Neural cell (in vitro differentiated cells): ENCODE measurements around the gene SH3BP4. TPM values are rescaled to one million over a fixed set of nuclear protein-coding genes. Genes with fewer than 3 reads are reported as not detected.

ENCODE experiments used
- H2AFZ ChIP-seq: fragments of 200-600, 300-800 bp; sonication (generic), shearing (Covaris generic); 2 replicates; pipeline ENCODE4 v1.6.0; 2014; ENCODE audit warnings: low read depth, mild to moderate bottlenecking, antibody characterized with exemption, low read length, moderate library complexity
- H3F3A ChIP-seq: fragments of 200-600 bp; shearing (Covaris generic); 2 replicates; pipeline ENCODE4 v1.6.1; 2016; ENCODE audit warnings: mild to moderate bottlenecking, moderate library complexity, mixed read lengths, antibody characterized with exemption, low read length; ENCODE audit not compliant: insufficient read depth, poor library complexity, severe bottlenecking
- H3K27ac ChIP-seq: fragments of 200-600, 300-800 bp; sonication (generic), shearing (Covaris generic); 2 replicates; pipeline ENCODE4 v1.5.1; 2014; ENCODE audit warnings: mild to moderate bottlenecking, low read length, moderate library complexity
- H3K27me3 ChIP-seq: fragments of 300-800, 200-600 bp; sonication (generic), shearing (Covaris generic); 2 replicates; pipeline ENCODE4 v1.6.0; 2014; ENCODE audit warnings: mild to moderate bottlenecking, low read depth, low read length, moderate library complexity; ENCODE audit not compliant: insufficient read depth
- H3K36me3 ChIP-seq: fragments of 300-800, 200-600 bp; sonication (generic), shearing (Covaris generic); 2 replicates; pipeline ENCODE4 v1.5.1; 2014; ENCODE audit warnings: mild to moderate bottlenecking, antibody characterized with exemption, low read length, moderate library complexity; ENCODE audit not compliant: insufficient read depth
- H3K4me2 ChIP-seq: fragments of 300-800, 200-600 bp; sonication (generic), shearing (Covaris generic); 2 replicates; pipeline ENCODE4 v1.6.0; 2014; ENCODE audit warnings: mild to moderate bottlenecking, low read length
- H3K4me3 ChIP-seq: fragments of 300-800, 200-600 bp; sonication (generic), shearing (Covaris generic); 2 replicates; pipeline ENCODE4 v1.5.1; 2014; ENCODE audit warnings: mild to moderate bottlenecking, low read length, moderate library complexity
- H3K79me2 ChIP-seq: fragments of 200-600 bp; shearing (Covaris generic); replicated peaks from 2 replicates; pipeline ENCODE4 v1.6.0; 2014; ENCODE audit warnings: mild to moderate bottlenecking, low read length, moderate library complexity; ENCODE audit not compliant: insufficient read depth
- H3K9ac ChIP-seq: fragments of 300-800, 200-600 bp; sonication (generic), shearing (Covaris generic); 2 replicates; pipeline ENCODE4 v1.6.1; 2016; ENCODE audit warnings: mild to moderate bottlenecking, low read length, mixed read lengths
- H3K9me2 ChIP-seq: fragments of 200-600 bp; shearing (Covaris generic); 2 replicates; pipeline ENCODE4 v1.6.1; 2016; ENCODE audit warnings: mild to moderate bottlenecking, low read length, mixed read lengths; ENCODE audit not compliant: insufficient read depth
- H3K9me3 ChIP-seq: fragments of 200-600, 300-800 bp; sonication (generic), shearing (Covaris generic); 2 replicates; pipeline ENCODE4 v1.6.1; 2016; ENCODE audit warnings: mild to moderate bottlenecking, mixed run types, low read length, moderate library complexity, mixed read lengths
- H4K20me1 ChIP-seq: fragments of 200-600 bp; shearing (Covaris generic); 2 replicates; pipeline ENCODE4 v1.6.1; 2016; ENCODE audit warnings: mild to moderate bottlenecking, mixed run types; ENCODE audit not compliant: insufficient read depth
- EP300 ChIP-seq: fragments of 450-650 bp; conservative IDR thresholded peaks from 2 replicates; pipeline ENCODE4 v1.6.1; 2014; ENCODE audit warnings: antibody characterized with exemption, mild to moderate bottlenecking, moderate library complexity; ENCODE audit not compliant: poor library complexity, severe bottlenecking
- EZH2 ChIP-seq: fragments of 200-600, 300-800 bp; shearing (Covaris generic), sonication (generic); IDR thresholded peaks from 2 replicates; pipeline ENCODE4 v1.6.1; 2014; ENCODE audit warnings: antibody characterized with exemption, low read length, borderline replicate concordance, mild to moderate bottlenecking; ENCODE audit not compliant: insufficient read depth, poor library complexity, severe bottlenecking
- MXI1 ChIP-seq: fragments of 450-650 bp; conservative IDR thresholded peaks from 2 replicates; pipeline ENCODE4 v1.6.1; 2014; ENCODE audit warnings: antibody characterized with exemption, mild to moderate bottlenecking; ENCODE audit not compliant: poor library complexity, severe bottlenecking
- POLR2AphosphoS5 ChIP-seq: IDR thresholded peaks from 2 replicates; pipeline ENCODE4 v1.6.1; 2012
- RAD21 ChIP-seq: fragments of 450-650 bp; conservative IDR thresholded peaks from 2 replicates; pipeline ENCODE4 v1.6.1; 2014; ENCODE audit warnings: antibody characterized with exemption, mild to moderate bottlenecking, moderate library complexity
- SMC3 ChIP-seq: fragments of 450-650 bp; conservative IDR thresholded peaks from 2 replicates; pipeline ENCODE4 v1.6.1; 2014; ENCODE audit warnings: antibody characterized with exemption, mild to moderate bottlenecking, moderate library complexity; ENCODE audit not compliant: poor library complexity
- TAF1 ChIP-seq: IDR thresholded peaks from 2 replicates; pipeline ENCODE4 v1.6.1; 2012; ENCODE audit warnings: low read depth
- polyA plus RNA-seq: library from polyadenylated mRNA; depleted of rRNA; stranded (reverse); fragments of >200 nt; gene quantifications from 2 replicates; pipeline ENCODE4 v1.2.3, GENCODE V29; 2014
- TF ChIP-seq, protein P1 (sequence below): fragments of 450-650 bp; IDR thresholded peaks from 2 replicates; pipeline ENCODE4 v1.5.1; 2014; ENCODE audit warnings: antibody characterized with exemption, mild to moderate bottlenecking, moderate library complexity; ENCODE audit not compliant: poor library complexity, severe bottlenecking
- TF ChIP-seq, protein P2 (sequence below): IDR thresholded peaks from 2 replicates; pipeline ENCODE4 v1.6.1; 2012; ENCODE audit warnings: borderline replicate concordance

Gene SH3BP4
- polyA plus RNA-seq, 1 donor from 2014 or later, result 3.3 TPM

DNA sequence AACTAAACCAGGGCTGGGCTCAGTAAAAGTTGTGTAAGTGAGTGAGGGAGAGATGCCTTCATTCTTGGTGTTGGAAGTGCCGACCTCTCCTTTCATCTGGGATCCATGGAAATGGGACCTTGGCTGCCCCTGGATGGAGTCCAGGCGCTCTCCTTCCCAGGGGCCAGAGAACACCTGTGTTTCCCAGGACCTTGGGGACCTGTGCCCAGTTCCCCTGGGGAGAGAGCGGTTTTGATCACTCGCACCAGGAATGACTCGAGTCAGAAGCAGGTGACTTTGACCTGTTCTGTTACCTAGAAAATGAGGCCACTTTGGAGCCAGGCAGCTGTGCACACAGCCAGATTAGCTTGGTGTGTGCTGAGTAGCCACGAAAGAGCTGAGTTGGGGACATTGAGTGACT lies 97.3 kb downstream of the SH3BP4 start:
- Histone ChIP-seq H3F3A (no peaks in the 10 kb centered on the region), H4K20me1 (no peaks in the 10 kb centered on the region), H2AFZ (no peak overlapping the region), H3K27ac (no peak overlapping the region), H3K4me3 (no peak overlapping the region), H3K9me3 (no peaks in the 10 kb centered on the region), H3K36me3 (no peaks in the 10 kb centered on the region), H3K9me2 (no peaks in the 10 kb centered on the region), H3K4me2 (no peak overlapping the region), H3K79me2 (no peaks in the 10 kb centered on the region), H3K9ac (no peak overlapping the region), H3K27me3 (no peaks in the 10 kb centered on the region)
- TF ChIP-seq RAD21 (no peak), TAF1 (no peak), EP300 (no peak), POLR2AphosphoS5 (no peak), SMC3 (no peak), EZH2 (no peak), MXI1 (no peak)
- TF ChIP-seq, protein P1, sequence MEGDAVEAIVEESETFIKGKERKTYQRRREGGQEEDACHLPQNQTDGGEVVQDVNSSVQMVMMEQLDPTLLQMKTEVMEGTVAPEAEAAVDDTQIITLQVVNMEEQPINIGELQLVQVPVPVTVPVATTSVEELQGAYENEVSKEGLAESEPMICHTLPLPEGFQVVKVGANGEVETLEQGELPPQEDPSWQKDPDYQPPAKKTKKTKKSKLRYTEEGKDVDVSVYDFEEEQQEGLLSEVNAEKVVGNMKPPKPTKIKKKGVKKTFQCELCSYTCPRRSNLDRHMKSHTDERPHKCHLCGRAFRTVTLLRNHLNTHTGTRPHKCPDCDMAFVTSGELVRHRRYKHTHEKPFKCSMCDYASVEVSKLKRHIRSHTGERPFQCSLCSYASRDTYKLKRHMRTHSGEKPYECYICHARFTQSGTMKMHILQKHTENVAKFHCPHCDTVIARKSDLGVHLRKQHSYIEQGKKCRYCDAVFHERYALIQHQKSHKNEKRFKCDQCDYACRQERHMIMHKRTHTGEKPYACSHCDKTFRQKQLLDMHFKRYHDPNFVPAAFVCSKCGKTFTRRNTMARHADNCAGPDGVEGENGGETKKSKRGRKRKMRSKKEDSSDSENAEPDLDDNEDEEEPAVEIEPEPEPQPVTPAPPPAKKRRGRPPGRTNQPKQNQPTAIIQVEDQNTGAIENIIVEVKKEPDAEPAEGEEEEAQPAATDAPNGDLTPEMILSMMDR, result no peak
- TF ChIP-seq, protein P2, sequence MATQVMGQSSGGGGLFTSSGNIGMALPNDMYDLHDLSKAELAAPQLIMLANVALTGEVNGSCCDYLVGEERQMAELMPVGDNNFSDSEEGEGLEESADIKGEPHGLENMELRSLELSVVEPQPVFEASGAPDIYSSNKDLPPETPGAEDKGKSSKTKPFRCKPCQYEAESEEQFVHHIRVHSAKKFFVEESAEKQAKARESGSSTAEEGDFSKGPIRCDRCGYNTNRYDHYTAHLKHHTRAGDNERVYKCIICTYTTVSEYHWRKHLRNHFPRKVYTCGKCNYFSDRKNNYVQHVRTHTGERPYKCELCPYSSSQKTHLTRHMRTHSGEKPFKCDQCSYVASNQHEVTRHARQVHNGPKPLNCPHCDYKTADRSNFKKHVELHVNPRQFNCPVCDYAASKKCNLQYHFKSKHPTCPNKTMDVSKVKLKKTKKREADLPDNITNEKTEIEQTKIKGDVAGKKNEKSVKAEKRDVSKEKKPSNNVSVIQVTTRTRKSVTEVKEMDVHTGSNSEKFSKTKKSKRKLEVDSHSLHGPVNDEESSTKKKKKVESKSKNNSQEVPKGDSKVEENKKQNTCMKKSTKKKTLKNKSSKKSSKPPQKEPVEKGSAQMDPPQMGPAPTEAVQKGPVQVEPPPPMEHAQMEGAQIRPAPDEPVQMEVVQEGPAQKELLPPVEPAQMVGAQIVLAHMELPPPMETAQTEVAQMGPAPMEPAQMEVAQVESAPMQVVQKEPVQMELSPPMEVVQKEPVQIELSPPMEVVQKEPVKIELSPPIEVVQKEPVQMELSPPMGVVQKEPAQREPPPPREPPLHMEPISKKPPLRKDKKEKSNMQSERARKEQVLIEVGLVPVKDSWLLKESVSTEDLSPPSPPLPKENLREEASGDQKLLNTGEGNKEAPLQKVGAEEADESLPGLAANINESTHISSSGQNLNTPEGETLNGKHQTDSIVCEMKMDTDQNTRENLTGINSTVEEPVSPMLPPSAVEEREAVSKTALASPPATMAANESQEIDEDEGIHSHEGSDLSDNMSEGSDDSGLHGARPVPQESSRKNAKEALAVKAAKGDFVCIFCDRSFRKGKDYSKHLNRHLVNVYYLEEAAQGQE, result no peak

- TF ChIP-seq SMC3 (no peak), EZH2 (no peak), POLR2AphosphoS5 (no peak), TAF1 (no peak), EP300 (no peak), MXI1 (no peak), RAD21 (no peak)
- TF ChIP-seq, protein P2, result no peak
- TF ChIP-seq, protein P1, result no peak
- H3K4me2 ChIP-seq, result no peak overlapping the region
- H4K20me1 ChIP-seq, result no peaks in the 10 kb centered on the region
- no peaks in the 10 kb centered on the region for H3K9me2 ChIP-seq
- H3F3A ChIP-seq, result no peaks in the 10 kb centered on the region
- H3K36me3 ChIP-seq, result no peaks in the 10 kb centered on the region
- no peaks in the 10 kb centered on the region for H3K79me2 ChIP-seq
- no peak overlapping the region for H3K9ac ChIP-seq
- no peaks in the 10 kb centered on the region for H3K27me3 ChIP-seq
- no peak overlapping the region for H3K4me3 ChIP-seq
- H3K9me3 ChIP-seq, result no peaks in the 10 kb centered on the region
- no peak overlapping the region for H3K27ac ChIP-seq
- H2AFZ ChIP-seq, result no peak overlapping the region
These were observed 97.9 kb downstream of the SH3BP4 start for GRCh38 chr2:235049719-235050118.
